ACC112 (cell line): Measurements from ENCODE around the gene BCL2.

Experiments
- H2AFZ ChIP-seq: fragments of 200-600 bp; sonication (generic); one replicate; pipeline ENCODE4 v1.6.0; 2017; ENCODE audit warnings: antibody characterized with exemption, low read length; ENCODE audit not compliant: unreplicated experiment
- H3K27ac ChIP-seq: fragments of 200-600 bp; sonication (generic); 2 replicates; pipeline ENCODE4 v1.5.1; 2014; ENCODE audit warnings: low read depth, mild to moderate bottlenecking, antibody characterized with exemption, low read length, moderate library complexity
- H3K27me3 ChIP-seq: fragments of 200-600 bp; sonication (generic); 2 replicates; pipeline ENCODE4 v1.6.1; 2014; ENCODE audit warnings: mild to moderate bottlenecking, antibody characterized with exemption, low read length, moderate library complexity, mixed read lengths; ENCODE audit not compliant: insufficient read depth
- H3K36me3 ChIP-seq: fragments of 200-600 bp; sonication (generic); 2 replicates; pipeline ENCODE4 v1.6.1; 2016; ENCODE audit warnings: mild to moderate bottlenecking, antibody characterized with exemption, low read length, moderate library complexity, mixed read lengths; ENCODE audit not compliant: insufficient read depth
- H3K4me1 ChIP-seq: fragments of 200-600 bp; sonication (generic); one replicate; pipeline ENCODE4 v1.6.1; 2016; ENCODE audit warnings: low read length, mixed read lengths; ENCODE audit not compliant: insufficient read depth, unreplicated experiment, control insufficient read depth
- H3K4me3 ChIP-seq: fragments of 200-600 bp; sonication (generic); 2 replicates; pipeline ENCODE4 v1.5.1; 2014; ENCODE audit warnings: mild to moderate bottlenecking, low read depth, low read length
- H3K79me2 ChIP-seq: fragments of 200-600 bp; sonication (generic); one replicate; pipeline ENCODE4 v1.6.0; 2016; ENCODE audit warnings: low read length; ENCODE audit not compliant: control insufficient read depth, unreplicated experiment, insufficient read depth

BCL2 gene

GRCh38 chr18:63229971-63230370, 89.6 kb downstream of the BCL2 start:
- peak overlapping the region; percentile 52 for H3K4me3 ChIP-seq
- H3K27me3 ChIP-seq = no peaks in the 10 kb centered on the region
- H3K79me2 ChIP-seq = no peaks in the 10 kb centered on the region
- H3K36me3 ChIP-seq = no peaks in the 10 kb centered on the region
- no peaks in the 10 kb centered on the region for H3K4me1 ChIP-seq
- no peak overlapping the region for H3K27ac ChIP-seq
- peak overlapping the region; percentile 78 for H2AFZ ChIP-seq

GRCh38 chr18:63225434-63225833, 94.1 kb downstream of the BCL2 start:
- Histone ChIP-seq H3K4me3 (no peak overlapping the region), H3K36me3 (no peaks in the 10 kb centered on the region), H2AFZ (no peak overlapping the region), H3K27ac (no peak overlapping the region), H3K79me2 (no peaks in the 10 kb centered on the region), H3K4me1 (no peaks in the 10 kb centered on the region), H3K27me3 (peaks cover 11% of the 10 kb centered on the region)

GRCh38 chr18:63224630-63225029, 94.9 kb downstream of the BCL2 start:
- Histone ChIP-seq H3K4me3 (no peak overlapping the region), H3K4me1 (no peaks in the 10 kb centered on the region), H3K27me3 (peaks cover 14% of the 10 kb centered on the region), H2AFZ (no peak overlapping the region), H3K79me2 (no peaks in the 10 kb centered on the region), H3K36me3 (no peaks in the 10 kb centered on the region), H3K27ac (no peak overlapping the region)

GRCh38 chr18:63223837-63224236, 95.7 kb downstream of the BCL2 start:
- H3K79me2 ChIP-seq = no peaks in the 10 kb centered on the region
- no peak overlapping the region for H2AFZ ChIP-seq
- no peaks in the 10 kb centered on the region for H3K4me1 ChIP-seq
- H3K27ac ChIP-seq = no peak overlapping the region
- no peak overlapping the region for H3K4me3 ChIP-seq
- H3K27me3 ChIP-seq = peaks cover 14% of the 10 kb centered on the region
- H3K36me3 ChIP-seq = no peaks in the 10 kb centered on the region

GRCh38 chr18:63220903-63221302, 98.7 kb downstream of the BCL2 start:
- H3K4me3 ChIP-seq = no peak overlapping the region
- H2AFZ ChIP-seq = no peak overlapping the region
- H3K27ac ChIP-seq = no peak overlapping the region
- peaks cover 14% of the 10 kb centered on the region for H3K27me3 ChIP-seq
- no peaks in the 10 kb centered on the region for H3K4me1 ChIP-seq
- no peaks in the 10 kb centered on the region for H3K79me2 ChIP-seq
- H3K36me3 ChIP-seq = no peaks in the 10 kb centered on the region

- no peaks in the 10 kb centered on the region for H3K4me1 ChIP-seq
- H3K79me2 ChIP-seq = no peaks in the 10 kb centered on the region
- no peak overlapping the region for H2AFZ ChIP-seq
- H3K27ac ChIP-seq = no peak overlapping the region
- peaks cover 10% of the 10 kb centered on the region for H3K27me3 ChIP-seq
- no peaks in the 10 kb centered on the region for H3K36me3 ChIP-seq
- H3K4me3 ChIP-seq = no peak overlapping the region
Observed at GRCh38 chr18:63218472-63218871, 101.1 kb downstream of the BCL2 start.

GRCh38 chr18:63216516-63217311, 102.9 kb downstream of the BCL2 start:
- no peak overlapping the region for H3K4me3 ChIP-seq
- H3K79me2 ChIP-seq = no peaks in the 10 kb centered on the region
- H2AFZ ChIP-seq = no peak overlapping the region
- H3K4me1 ChIP-seq = no peaks in the 10 kb centered on the region
- H3K27me3 ChIP-seq = peaks cover 10% of the 10 kb centered on the region
- H3K27ac ChIP-seq = no peak overlapping the region
- H3K36me3 ChIP-seq = no peaks in the 10 kb centered on the region

- H3K4me1 ChIP-seq = no peaks in the 10 kb centered on the region
- peaks cover 3% of the 10 kb centered on the region; the same call in 1 of the 2 replicates for H3K27me3 ChIP-seq
- no peak overlapping the region for H3K27ac ChIP-seq
- no peaks in the 10 kb centered on the region for H3K79me2 ChIP-seq
- H2AFZ ChIP-seq = no peak overlapping the region
- H3K36me3 ChIP-seq = no peaks in the 10 kb centered on the region
- no peak overlapping the region for H3K4me3 ChIP-seq
Observed at GRCh38 chr18:63213936-63214671, 105.5 kb downstream of the BCL2 start.

GRCh38 chr18:63213331-63213900, 106.2 kb downstream of the BCL2 start:
- no peak overlapping the region for H2AFZ ChIP-seq

GRCh38 chr18:63210521-63210920, 109.0 kb downstream of the BCL2 start:
- H3K4me3 ChIP-seq = no peak overlapping the region
- H3K27me3 ChIP-seq = peaks cover 12% of the 10 kb centered on the region
- H3K27ac ChIP-seq = no peak overlapping the region
- no peak overlapping the region for H2AFZ ChIP-seq
- H3K79me2 ChIP-seq = no peaks in the 10 kb centered on the region
- H3K4me1 ChIP-seq = no peaks in the 10 kb centered on the region
- H3K36me3 ChIP-seq = no peaks in the 10 kb centered on the region

More at GRCh38 chr18:63213331-63213900, 106.2 kb downstream of the BCL2 start:
- H3K79me2 ChIP-seq = no peaks in the 10 kb centered on the region
- H3K4me3 ChIP-seq = no peak overlapping the region
- no peaks in the 10 kb centered on the region for H3K36me3 ChIP-seq
- H3K4me1 ChIP-seq = no peaks in the 10 kb centered on the region
- peaks cover 5% of the 10 kb centered on the region; the same call in 1 of the 2 replicates for H3K27me3 ChIP-seq
- no peak overlapping the region for H3K27ac ChIP-seq
